ENCODE data around the gene ACOT6.

DNA sequence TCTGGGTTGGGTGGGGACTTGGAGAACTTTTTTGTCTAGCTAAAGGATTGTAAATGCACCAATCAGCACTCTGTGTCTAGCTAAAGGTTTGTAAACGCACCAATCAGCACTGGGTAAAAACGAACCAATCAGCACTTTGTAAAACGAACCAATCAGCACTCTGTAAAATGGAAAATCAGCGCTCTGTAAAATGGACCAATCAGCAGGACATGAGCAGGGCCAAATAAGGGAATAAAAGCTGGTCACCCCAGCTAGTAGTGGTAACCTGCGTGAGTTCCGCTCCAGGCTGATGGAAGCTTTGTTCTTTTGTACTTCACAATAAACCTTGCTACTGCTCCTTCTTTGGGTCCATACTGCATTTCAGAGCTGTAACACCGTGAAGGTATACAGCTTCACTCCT is 45.0 kb upstream of the ACOT6 start:
- TF ChIP-seq, protein P1, sequence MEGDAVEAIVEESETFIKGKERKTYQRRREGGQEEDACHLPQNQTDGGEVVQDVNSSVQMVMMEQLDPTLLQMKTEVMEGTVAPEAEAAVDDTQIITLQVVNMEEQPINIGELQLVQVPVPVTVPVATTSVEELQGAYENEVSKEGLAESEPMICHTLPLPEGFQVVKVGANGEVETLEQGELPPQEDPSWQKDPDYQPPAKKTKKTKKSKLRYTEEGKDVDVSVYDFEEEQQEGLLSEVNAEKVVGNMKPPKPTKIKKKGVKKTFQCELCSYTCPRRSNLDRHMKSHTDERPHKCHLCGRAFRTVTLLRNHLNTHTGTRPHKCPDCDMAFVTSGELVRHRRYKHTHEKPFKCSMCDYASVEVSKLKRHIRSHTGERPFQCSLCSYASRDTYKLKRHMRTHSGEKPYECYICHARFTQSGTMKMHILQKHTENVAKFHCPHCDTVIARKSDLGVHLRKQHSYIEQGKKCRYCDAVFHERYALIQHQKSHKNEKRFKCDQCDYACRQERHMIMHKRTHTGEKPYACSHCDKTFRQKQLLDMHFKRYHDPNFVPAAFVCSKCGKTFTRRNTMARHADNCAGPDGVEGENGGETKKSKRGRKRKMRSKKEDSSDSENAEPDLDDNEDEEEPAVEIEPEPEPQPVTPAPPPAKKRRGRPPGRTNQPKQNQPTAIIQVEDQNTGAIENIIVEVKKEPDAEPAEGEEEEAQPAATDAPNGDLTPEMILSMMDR (IDR thresholded peaks at IDR 0.05) = no peak
- TF ChIP-seq POLR2AphosphoS5 (IDR thresholded peaks at IDR 0.05) (no peak), EP300 (IDR thresholded peaks at IDR 0.05) (no peak), POLR2A (IDR thresholded peaks at IDR 0.05) (no peak)

Measured in stomach (tissue), 4 donors.